ENCODE results near the gene COL18A1.

Gene COL18A1

GRCh38 chr21:45509566-45510465 is 104.9 kb downstream of the COL18A1 start:
- no peak for DNase-seq

- DNase-seq, result no peak
Observed at GRCh38 chr21:45510466-45510955, 105.5 kb downstream of the COL18A1 start.

- no peak for DNase-seq
Observed at GRCh38 chr21:45511007-45511406, 106.0 kb downstream of the COL18A1 start.

GRCh38 chr21:45511661-45512431 is 106.9 kb downstream of the COL18A1 start:
- no peak for DNase-seq

- no peak for DNase-seq
Observed at GRCh38 chr21:45512626-45513002, 107.6 kb downstream of the COL18A1 start.

- no peak for DNase-seq
Observed at GRCh38 chr21:45513003-45513717, 108.2 kb downstream of the COL18A1 start.

GRCh38 chr21:45513741-45514310 is 108.9 kb downstream of the COL18A1 start:
- DNase-seq, result no peak

- no peak for DNase-seq
Observed at GRCh38 chr21:45514311-45515021, 109.5 kb downstream of the COL18A1 start.

- DNase-seq, result no peak
Observed at GRCh38 chr21:45515241-45516061, 110.5 kb downstream of the COL18A1 start.

GRCh38 chr21:45516071-45516670 is 111.2 kb downstream of the COL18A1 start:
- no peak for DNase-seq

- DNase-seq, result no peak
Observed at GRCh38 chr21:45516671-45517151, 111.7 kb downstream of the COL18A1 start.

GRCh38 chr21:45517249-45518065 is 112.5 kb downstream of the COL18A1 start:
- no peak for DNase-seq

GRCh38 chr21:45518742-45519141 is 113.8 kb downstream of the COL18A1 start:
- DNase-seq, result no peak

GRCh38 chr21:45519182-45519581 is 114.2 kb downstream of the COL18A1 start:
- no peak for DNase-seq

GRCh38 chr21:45521241-45521640 is 116.3 kb downstream of the COL18A1 start:
- DNase-seq, result no peak

- no peak for DNase-seq
Observed at GRCh38 chr21:45522381-45522780, 117.4 kb downstream of the COL18A1 start.

GRCh38 chr21:45522986-45523385 is 118.0 kb downstream of the COL18A1 start:
- no peak for DNase-seq

- no peak for DNase-seq
Observed at GRCh38 chr21:45523411-45524101, 118.6 kb downstream of the COL18A1 start.

GRCh38 chr21:45524756-45525152 is 119.8 kb downstream of the COL18A1 start:
- DNase-seq, result no peak

All from effector CD4-positive, alpha-beta T cell (primary cell).